Measurements from ENCODE around the gene TAOK2.

Gene TAOK2

DNA sequence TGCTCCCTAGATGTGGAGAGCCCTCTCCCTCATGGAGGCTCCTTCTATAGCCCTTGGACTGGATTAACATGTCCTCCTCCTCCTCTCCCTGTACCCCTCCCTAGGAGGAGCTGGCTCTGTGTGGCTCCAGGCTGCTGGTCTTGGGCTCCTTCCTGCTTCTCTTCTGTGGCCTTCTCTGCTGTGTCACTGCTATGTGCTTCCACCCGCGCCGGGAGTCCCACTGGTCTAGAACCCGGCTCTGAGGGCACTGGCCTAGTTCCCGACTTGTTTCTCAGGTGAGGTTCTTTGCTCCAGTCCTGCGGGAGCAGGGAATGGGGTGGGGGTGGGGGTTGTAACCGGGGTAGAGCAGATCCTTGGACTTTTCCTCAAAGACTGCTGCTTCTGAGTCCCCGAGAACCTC is 2.4 kb upstream of the TAOK2 start:
- TF ChIP-seq, protein P1, sequence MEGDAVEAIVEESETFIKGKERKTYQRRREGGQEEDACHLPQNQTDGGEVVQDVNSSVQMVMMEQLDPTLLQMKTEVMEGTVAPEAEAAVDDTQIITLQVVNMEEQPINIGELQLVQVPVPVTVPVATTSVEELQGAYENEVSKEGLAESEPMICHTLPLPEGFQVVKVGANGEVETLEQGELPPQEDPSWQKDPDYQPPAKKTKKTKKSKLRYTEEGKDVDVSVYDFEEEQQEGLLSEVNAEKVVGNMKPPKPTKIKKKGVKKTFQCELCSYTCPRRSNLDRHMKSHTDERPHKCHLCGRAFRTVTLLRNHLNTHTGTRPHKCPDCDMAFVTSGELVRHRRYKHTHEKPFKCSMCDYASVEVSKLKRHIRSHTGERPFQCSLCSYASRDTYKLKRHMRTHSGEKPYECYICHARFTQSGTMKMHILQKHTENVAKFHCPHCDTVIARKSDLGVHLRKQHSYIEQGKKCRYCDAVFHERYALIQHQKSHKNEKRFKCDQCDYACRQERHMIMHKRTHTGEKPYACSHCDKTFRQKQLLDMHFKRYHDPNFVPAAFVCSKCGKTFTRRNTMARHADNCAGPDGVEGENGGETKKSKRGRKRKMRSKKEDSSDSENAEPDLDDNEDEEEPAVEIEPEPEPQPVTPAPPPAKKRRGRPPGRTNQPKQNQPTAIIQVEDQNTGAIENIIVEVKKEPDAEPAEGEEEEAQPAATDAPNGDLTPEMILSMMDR (IDR thresholded peaks at IDR 0.05; ENCODE audit: low read depth, low read length), result no peak
- no peak overlapping the region for H3K4me3 ChIP-seq (ENCODE audit: low read depth, low read length)

DNA sequence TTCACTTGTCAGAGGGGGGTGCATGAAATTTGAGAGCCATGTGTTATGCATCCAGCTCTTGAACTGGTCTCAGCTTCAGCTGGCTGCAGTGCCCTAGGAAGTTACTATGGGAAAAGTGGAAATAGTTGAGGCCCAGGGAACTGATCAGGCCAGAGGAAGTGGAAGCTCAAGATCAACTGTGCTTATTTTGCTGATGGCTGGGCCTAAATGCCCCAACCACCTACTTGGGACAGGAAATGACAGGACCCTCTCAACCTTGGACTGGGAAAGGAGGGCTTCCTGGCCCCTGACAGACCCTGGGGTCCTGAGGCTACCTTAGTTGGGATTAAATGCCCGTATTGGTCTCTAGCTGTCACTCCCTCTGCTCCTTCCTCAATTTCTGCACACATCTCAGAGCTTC is 1.2 kb upstream of the TAOK2 start:
- TF ChIP-seq, protein P1 (IDR thresholded peaks at IDR 0.05; ENCODE audit: low read depth, low read length), result no peak
- no peak overlapping the region for H3K4me3 ChIP-seq (ENCODE audit: low read depth, low read length)

DNA sequence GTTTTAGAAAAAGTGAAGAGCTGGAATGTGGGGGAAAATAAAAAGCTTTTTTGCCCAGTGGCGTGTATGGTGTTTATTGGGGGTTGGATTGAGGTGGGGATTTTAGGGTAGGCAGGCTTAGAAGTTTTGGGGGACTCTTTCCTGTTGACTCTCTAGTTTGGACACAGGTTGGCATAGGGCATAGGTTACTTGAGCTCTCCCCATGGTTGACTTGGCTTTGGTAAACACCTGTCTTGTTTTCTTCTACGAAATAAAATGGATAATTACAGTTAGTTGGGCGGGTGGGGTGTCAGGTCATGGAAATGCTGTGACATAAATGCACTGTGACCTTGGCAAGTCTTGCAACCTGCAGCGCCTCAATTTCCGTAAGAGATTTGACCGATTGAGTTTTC is 680 bp upstream of the TAOK2 start:
- TF ChIP-seq, protein P1 (IDR thresholded peaks at IDR 0.05; ENCODE audit: low read depth, low read length), result no peak
- no peak overlapping the region for H3K4me3 ChIP-seq (ENCODE audit: low read depth, low read length)

DNA sequence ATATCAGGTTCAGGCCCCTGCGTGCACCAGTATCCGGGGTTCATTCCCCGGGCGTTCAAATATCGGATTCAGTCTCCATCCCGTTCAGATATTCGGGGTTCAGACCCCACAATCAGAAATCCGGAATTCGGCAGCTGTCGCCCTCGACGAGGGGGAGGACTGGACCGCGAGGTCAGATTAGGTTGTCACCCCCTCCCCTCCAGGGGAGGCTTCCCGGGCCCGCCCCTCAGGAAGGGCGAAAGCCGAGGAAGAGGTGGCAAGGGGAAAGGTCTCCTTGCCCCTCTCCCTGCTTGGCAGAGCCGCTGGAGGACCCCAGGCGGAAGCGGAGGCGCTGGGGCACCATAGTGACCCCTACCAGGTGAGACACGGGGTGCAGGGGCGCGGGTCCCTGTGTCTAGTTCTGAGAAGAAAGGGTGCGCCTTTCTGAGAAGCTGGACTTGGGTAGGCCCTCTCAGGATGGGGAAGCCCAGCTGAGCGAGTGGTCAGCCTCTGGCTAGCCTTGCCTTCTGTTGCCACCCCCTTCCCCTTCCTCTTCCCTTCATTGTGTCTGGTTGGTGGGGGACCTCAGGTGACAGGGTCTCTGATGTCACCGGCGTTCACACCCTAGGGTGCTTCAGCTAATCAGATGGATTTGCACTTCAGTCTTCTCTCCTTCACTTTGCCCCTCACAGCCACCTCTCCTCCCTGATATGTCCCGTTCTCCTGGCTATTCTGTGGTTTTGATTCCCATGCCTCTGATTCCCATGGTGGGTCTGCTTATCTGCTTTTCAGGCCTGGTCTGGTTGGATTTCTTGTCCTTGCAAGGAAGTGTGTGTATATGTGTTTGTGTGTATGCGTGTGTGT is 844 bp downstream of the TAOK2 start:
- TF ChIP-seq, protein P1 (IDR thresholded peaks at IDR 0.05; ENCODE audit: low read depth, low read length), result no peak
- H3K4me3 ChIP-seq (ENCODE audit: low read depth, low read length), result peak overlapping the region; percentile 85

- TF ChIP-seq, protein P1 (IDR thresholded peaks at IDR 0.05; ENCODE audit: low read depth, low read length), result no peak
These were observed 1.5 kb downstream of the TAOK2 start for GRCh38 chr16:29975134-29975538.

GRCh38 chr16:29975811-29976511 is 2.3 kb downstream of the TAOK2 start:
- peak overlapping the region; percentile 85 for H3K4me3 ChIP-seq (ENCODE audit: low read depth, low read length)
- TF ChIP-seq, protein P1 (IDR thresholded peaks at IDR 0.05; ENCODE audit: low read depth, low read length), result no peak

More at GRCh38 chr16:29975134-29975538, 1.5 kb downstream of the TAOK2 start:
- peak overlapping the region; percentile 85 for H3K4me3 ChIP-seq (ENCODE audit: low read depth, low read length)

Data from WI38 (cell line).